Neural progenitor cell (in vitro differentiated cells): ENCODE data around the gene GPR150. TPM values are rescaled to one million over a fixed set of nuclear protein-coding genes. Genes with fewer than 3 reads are reported as not detected.

ENCODE experiments used
- DNase-seq: peaks from one replicate; pipeline ENCODE4 v3.0.0-alpha.2; 2016; ENCODE audit warnings: low spot score
- H2AFZ ChIP-seq: fragments of 200-600 bp; sonication (generic); replicated peaks from 2 replicates; pipeline ENCODE4 v1.6.1; 2016; ENCODE audit warnings: antibody characterized with exemption
- H3F3A ChIP-seq: fragments of 200-600 bp; sonication (generic); 2 replicates; pipeline ENCODE4 v1.6.1; 2016; ENCODE audit warnings: antibody characterized with exemption, low read depth
- H3K27ac ChIP-seq: fragments of 200-600 bp; sonication (generic); 2 replicates; pipeline ENCODE4 v1.5.1; 2016; ENCODE audit warnings: mild to moderate bottlenecking
- H3K27me3 ChIP-seq: fragments of 200-600 bp; sonication (generic); 2 replicates; pipeline ENCODE4 v1.6.1; 2016; ENCODE audit warnings: mild to moderate bottlenecking, moderate library complexity
- H3K36me3 ChIP-seq: fragments of 200-600 bp; sonication (generic); 2 replicates; pipeline ENCODE4 v1.5.1; 2016
- H3K4me1 ChIP-seq: fragments of 200-600 bp; sonication (generic); 2 replicates; pipeline ENCODE4 v1.6.1; 2016; ENCODE audit warnings: mixed run types
- H3K4me2 ChIP-seq: fragments of 200-600 bp; sonication (generic); 2 replicates; pipeline ENCODE4 v1.6.1; 2016
- H3K4me3 ChIP-seq: fragments of 200-600 bp; sonication (generic); 2 replicates; pipeline ENCODE4 v1.5.1; 2016
- H3K79me2 ChIP-seq: fragments of 200-600 bp; sonication (generic); 2 replicates; pipeline ENCODE4 v1.6.1; 2016; ENCODE audit warnings: low read depth
- H3K9ac ChIP-seq: fragments of 200-600 bp; sonication (generic); 2 replicates; pipeline ENCODE4 v1.6.1; 2016
- H3K9me3 ChIP-seq: fragments of 200-600 bp; sonication (generic); 2 replicates; pipeline ENCODE4 v1.5.1; 2016; ENCODE audit warnings: low read depth
- H4K20me1 ChIP-seq: fragments of 200-600 bp; sonication (generic); 2 replicates; pipeline ENCODE4 v1.6.1; 2016; ENCODE audit warnings: low read depth
- H3K27ac Mint-ChIP-seq: 3 replicates; pipeline ENCODE4 v1.8.0; 2021; ENCODE audit warnings: mixed read lengths
- H3K27me3 Mint-ChIP-seq: 2 replicates; pipeline ENCODE4 v1.8.0; 2022; ENCODE audit warnings: low read depth, mild to moderate bottlenecking, inconsistent platforms, moderate library complexity, mixed read lengths; ENCODE audit not compliant: insufficient read depth
- H3K36me3 Mint-ChIP-seq: 3 replicates; pipeline ENCODE4 v1.8.0; 2021; ENCODE audit warnings: mixed read lengths
- H3K4me1 Mint-ChIP-seq: 3 replicates; pipeline ENCODE4 v1.8.0; 2021; ENCODE audit warnings: mixed read lengths
- H3K4me3 Mint-ChIP-seq: 3 replicates; pipeline ENCODE4 v1.8.0; 2021; ENCODE audit warnings: mild to moderate bottlenecking, moderate library complexity, mixed read lengths
- H3K9me3 Mint-ChIP-seq: 3 replicates; pipeline ENCODE4 v1.8.0; 2020; ENCODE audit warnings: mixed read lengths
- CTCF ChIP-seq: fragments of 200-600 bp; sonication (generic); IDR thresholded peaks from 2 replicates; pipeline ENCODE4 v1.5.1; 2017; ENCODE audit warnings: antibody characterized with exemption, mild to moderate bottlenecking
- EZH2 ChIP-seq: fragments of 200-600 bp; sonication (generic); IDR thresholded peaks from 2 replicates; pipeline ENCODE4 v1.6.1; 2017; ENCODE audit warnings: antibody characterized with exemption, mild to moderate bottlenecking, moderate library complexity
- EZH2phosphoT487 ChIP-seq: fragments of 200-600 bp; sonication (generic); IDR thresholded peaks from 2 replicates; pipeline ENCODE4 v1.6.1; 2017; ENCODE audit warnings: antibody characterized with exemption
- total RNA-seq: library from RNA; depleted of rRNA; stranded (reverse); fragments of >200 nt; gene quantifications from 2 replicates; pipeline ENCODE4 v1.2.3, GENCODE V29; 2015; ENCODE audit warnings: low replicate concordance

GPR150 gene
- total RNA-seq, 1 donor from 2014 or later: not detected

- no peaks in the 10 kb centered on the region for H3K4me1 ChIP-seq
- H3K4me2 ChIP-seq: no peak overlapping the region
- H3K79me2 ChIP-seq: no peaks in the 10 kb centered on the region
- H3K9me3 ChIP-seq: no peaks in the 10 kb centered on the region
- no peak overlapping the region for H3K4me3 ChIP-seq
- no peaks in the 10 kb centered on the region for H3K27me3 ChIP-seq
- no peak overlapping the region for H3K9ac ChIP-seq
- H4K20me1 ChIP-seq: no peaks in the 10 kb centered on the region
- H3K36me3 Mint-ChIP-seq: no peaks in the 10 kb centered on the region
- no peak overlapping the region for H3K27ac ChIP-seq
- H3K4me3 Mint-ChIP-seq: no peak overlapping the region
- no peak for DNase-seq
- H2AFZ ChIP-seq: no peak overlapping the region
- H3K27me3 Mint-ChIP-seq: peaks cover 2% of the 10 kb centered on the region
- H3K36me3 ChIP-seq: no peaks in the 10 kb centered on the region
- H3K27ac Mint-ChIP-seq: no peak overlapping the region
- no peak for TF ChIP-seq CTCF
- no peak for TF ChIP-seq EZH2phosphoT487
- no peak for TF ChIP-seq EZH2
- peaks cover 6% of the 10 kb centered on the region for H3K4me1 Mint-ChIP-seq
- peaks cover 3% of the 10 kb centered on the region for H3K9me3 Mint-ChIP-seq
- H3F3A ChIP-seq: no peaks in the 10 kb centered on the region
These were observed 49.7 kb downstream of the GPR150 start for GRCh38 chr5:95669540-95669939.

GRCh38 chr5:95669985-95670384 lies 50.1 kb downstream of the GPR150 start:
- no peaks in the 10 kb centered on the region for H3F3A ChIP-seq
- H3K36me3 ChIP-seq: no peaks in the 10 kb centered on the region
- H3K4me1 Mint-ChIP-seq: peaks cover 6% of the 10 kb centered on the region
- H3K4me3 ChIP-seq: no peak overlapping the region
- no peak overlapping the region for H2AFZ ChIP-seq
- no peak for TF ChIP-seq EZH2phosphoT487
- no peak for TF ChIP-seq EZH2
- no peak for TF ChIP-seq CTCF
- no peak overlapping the region for H3K9ac ChIP-seq
- no peak overlapping the region for H3K4me2 ChIP-seq
- H3K27ac Mint-ChIP-seq: no peak overlapping the region
- no peaks in the 10 kb centered on the region for H3K36me3 Mint-ChIP-seq
- no peaks in the 10 kb centered on the region for H3K27me3 ChIP-seq
- H3K9me3 ChIP-seq: no peaks in the 10 kb centered on the region
- peaks cover 2% of the 10 kb centered on the region for H3K27me3 Mint-ChIP-seq
- peaks cover 3% of the 10 kb centered on the region for H3K9me3 Mint-ChIP-seq
- no peak overlapping the region for H3K27ac ChIP-seq
- H3K4me3 Mint-ChIP-seq: no peak overlapping the region
- H4K20me1 ChIP-seq: no peaks in the 10 kb centered on the region
- no peaks in the 10 kb centered on the region for H3K79me2 ChIP-seq
- DNase-seq: no peak
- H3K4me1 ChIP-seq: no peaks in the 10 kb centered on the region

DNA sequence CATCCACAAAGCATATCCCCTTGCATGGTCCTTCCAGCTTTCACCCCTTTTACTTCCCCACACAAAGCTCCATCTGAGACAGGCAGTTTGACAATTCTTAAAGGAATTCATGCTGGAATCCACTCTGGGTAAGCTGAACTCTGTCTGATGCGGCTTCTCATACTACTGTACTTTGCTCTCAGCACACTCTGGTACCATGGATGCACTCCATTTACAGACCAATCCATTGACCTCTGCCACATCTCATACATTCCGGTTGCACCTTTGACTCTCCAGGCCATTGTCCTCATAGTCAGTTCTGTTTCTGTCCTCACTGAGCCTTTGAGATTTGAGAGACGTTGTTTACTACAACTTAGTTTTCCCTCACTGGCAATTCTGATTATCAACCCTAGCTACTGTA lies 50.7 kb downstream of the GPR150 start:
- Mint-ChIP-seq H3K27ac (no peak overlapping the region), H3K4me1 (peaks cover 6% of the 10 kb centered on the region), H3K27me3 (peaks cover 2% of the 10 kb centered on the region), H3K36me3 (no peaks in the 10 kb centered on the region), H3K4me3 (no peak overlapping the region), H3K9me3 (peaks cover 3% of the 10 kb centered on the region)
- H3K27ac ChIP-seq: no peak overlapping the region
- no peaks in the 10 kb centered on the region for H3K9me3 ChIP-seq
- no peak for DNase-seq
- no peak overlapping the region for H2AFZ ChIP-seq
- H3K4me3 ChIP-seq: no peak overlapping the region
- no peak overlapping the region for H3K4me2 ChIP-seq
- H4K20me1 ChIP-seq: no peaks in the 10 kb centered on the region
- H3K9ac ChIP-seq: no peak overlapping the region
- TF ChIP-seq EZH2phosphoT487: no peak
- TF ChIP-seq EZH2: no peak
- TF ChIP-seq CTCF: no peak
- no peaks in the 10 kb centered on the region for H3K79me2 ChIP-seq
- H3K27me3 ChIP-seq: no peaks in the 10 kb centered on the region
- no peaks in the 10 kb centered on the region for H3K4me1 ChIP-seq
- no peaks in the 10 kb centered on the region for H3K36me3 ChIP-seq
- H3F3A ChIP-seq: no peaks in the 10 kb centered on the region

Other genes with a start within 250 kb of the GPR150 start
- not detected in 2 replicates for gene FAM81B, start 228.7 kb upstream of the GPR150 start, total RNA-seq
- gene SKIC3, start 65.1 kb upstream of the GPR150 start, total RNA-seq: 101 and 132 TPM in 2 replicates
- gene ARSK, start 65.0 kb upstream of the GPR150 start, total RNA-seq: 13.9 and 21.3 TPM in 2 replicates
- 3.6 and 4.4 TPM in 2 replicates for gene RFESD, start 26.7 kb downstream of the GPR150 start, total RNA-seq
- not detected in 2 replicates for gene SPATA9, start 62.9 kb downstream of the GPR150 start, total RNA-seq
- gene RHOBTB3, start 111.2 kb downstream of the GPR150 start, total RNA-seq: 3.6 and 5.5 TPM in 2 replicates
- 15.1 and 21.0 TPM in 2 replicates for gene GLRX, start 202.6 kb downstream of the GPR150 start, total RNA-seq